Stimulated activated CD4-positive, alpha-beta T cell treated with anti-CD3 and anti-CD28 coated beads, Interleukin-2, amount 100 ng/mL, for 24 hours (primary cell): ENCODE results near the gene TECPR2.

Experiments used
- DNase-seq, 2 donors: peaks; one replicate each; pipeline ENCODE4 v3.0.0-alpha.2; 2020

TECPR2 gene

DNA sequence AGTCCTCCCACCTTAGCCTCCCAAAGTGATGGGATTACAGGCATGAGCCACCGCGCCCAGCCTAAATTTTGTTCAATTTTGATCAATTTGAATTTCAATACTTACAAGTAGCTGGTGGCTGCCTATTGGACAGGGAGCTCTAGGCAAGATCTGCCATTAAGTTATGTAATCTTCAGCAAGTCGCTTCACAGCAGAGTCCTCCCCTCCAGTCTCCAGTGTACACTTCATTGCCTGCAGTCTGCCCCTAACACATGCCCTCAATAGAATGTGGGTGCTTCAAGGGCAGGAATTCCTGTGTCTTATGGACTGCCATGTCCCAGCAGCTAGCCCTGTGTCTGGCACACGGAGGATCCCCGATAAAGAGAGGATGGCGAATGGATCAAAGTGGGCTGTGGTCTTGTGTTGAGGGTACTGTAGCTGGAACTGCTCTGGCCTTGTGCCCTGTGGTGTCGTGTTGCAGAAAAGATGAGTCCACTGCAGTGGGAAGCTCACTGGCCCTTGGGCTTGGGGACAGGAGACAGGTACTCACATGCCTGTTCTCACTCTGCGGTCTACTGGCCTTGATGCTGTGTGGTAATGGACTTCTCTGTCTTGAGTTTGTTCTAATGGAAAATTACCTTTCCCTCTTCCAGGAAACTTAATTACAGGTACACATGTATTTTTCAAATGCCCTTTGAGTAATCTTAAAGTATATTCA lies 67.6 kb downstream of the TECPR2 start:
- DNase-seq = no peak

GRCh38 chr14:102431751-102432150 lies 69.0 kb downstream of the TECPR2 start:
- DNase-seq = no peak

DNA sequence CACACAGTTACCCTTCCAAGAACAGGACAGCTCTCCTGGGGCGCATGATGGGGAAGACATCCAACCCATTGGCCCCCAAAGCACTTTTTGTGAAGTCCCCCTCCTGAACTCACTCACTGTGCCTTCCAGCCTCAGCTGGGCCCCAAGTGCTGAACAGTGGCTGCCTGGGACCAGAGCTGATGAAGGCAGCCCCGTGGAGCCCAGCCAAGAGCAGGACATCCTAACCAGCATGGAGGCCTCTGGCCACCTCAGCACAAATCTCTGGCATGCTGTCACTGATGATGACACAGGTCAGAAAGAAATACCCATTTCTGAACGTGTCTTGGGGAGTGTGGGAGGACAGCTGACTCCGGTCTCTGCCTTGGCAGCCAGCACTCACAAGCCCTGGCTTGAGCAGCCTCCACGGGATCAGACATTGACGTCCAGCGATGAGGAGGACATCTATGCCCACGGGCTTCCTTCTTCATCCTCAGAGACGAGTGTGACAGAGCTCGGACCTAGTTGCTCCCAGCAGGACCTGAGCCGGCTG lies 72.0 kb downstream of the TECPR2 start:
- DNase-seq = no peak

- DNase-seq = peak; percentile 71 to 80
Observed at GRCh38 chr14:102437997-102438915, 75.5 kb downstream of the TECPR2 start.

DNA sequence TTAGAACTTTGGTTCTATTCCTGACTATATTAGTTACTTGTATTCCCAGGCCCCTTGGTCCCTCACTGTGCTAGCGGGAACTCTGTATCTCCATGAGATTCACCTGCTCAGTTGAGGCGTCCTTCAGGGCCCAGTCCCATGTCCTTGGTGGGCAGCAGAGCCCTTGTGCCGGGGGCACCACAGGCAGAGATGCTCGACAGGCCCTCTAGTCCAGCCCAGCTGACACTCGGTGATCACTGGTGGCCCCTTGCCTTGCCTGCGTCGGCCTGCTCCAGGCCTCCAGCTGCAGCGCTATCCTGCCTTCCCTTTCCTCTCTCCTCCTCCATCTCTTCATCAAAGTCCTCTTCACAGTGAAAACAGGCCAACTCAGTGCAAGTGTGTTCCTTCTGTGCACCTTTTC lies 76.8 kb downstream of the TECPR2 start:
- DNase-seq = no peak

GRCh38 chr14:102440392-102440791 lies 77.7 kb downstream of the TECPR2 start:
- no peak for DNase-seq

DNA sequence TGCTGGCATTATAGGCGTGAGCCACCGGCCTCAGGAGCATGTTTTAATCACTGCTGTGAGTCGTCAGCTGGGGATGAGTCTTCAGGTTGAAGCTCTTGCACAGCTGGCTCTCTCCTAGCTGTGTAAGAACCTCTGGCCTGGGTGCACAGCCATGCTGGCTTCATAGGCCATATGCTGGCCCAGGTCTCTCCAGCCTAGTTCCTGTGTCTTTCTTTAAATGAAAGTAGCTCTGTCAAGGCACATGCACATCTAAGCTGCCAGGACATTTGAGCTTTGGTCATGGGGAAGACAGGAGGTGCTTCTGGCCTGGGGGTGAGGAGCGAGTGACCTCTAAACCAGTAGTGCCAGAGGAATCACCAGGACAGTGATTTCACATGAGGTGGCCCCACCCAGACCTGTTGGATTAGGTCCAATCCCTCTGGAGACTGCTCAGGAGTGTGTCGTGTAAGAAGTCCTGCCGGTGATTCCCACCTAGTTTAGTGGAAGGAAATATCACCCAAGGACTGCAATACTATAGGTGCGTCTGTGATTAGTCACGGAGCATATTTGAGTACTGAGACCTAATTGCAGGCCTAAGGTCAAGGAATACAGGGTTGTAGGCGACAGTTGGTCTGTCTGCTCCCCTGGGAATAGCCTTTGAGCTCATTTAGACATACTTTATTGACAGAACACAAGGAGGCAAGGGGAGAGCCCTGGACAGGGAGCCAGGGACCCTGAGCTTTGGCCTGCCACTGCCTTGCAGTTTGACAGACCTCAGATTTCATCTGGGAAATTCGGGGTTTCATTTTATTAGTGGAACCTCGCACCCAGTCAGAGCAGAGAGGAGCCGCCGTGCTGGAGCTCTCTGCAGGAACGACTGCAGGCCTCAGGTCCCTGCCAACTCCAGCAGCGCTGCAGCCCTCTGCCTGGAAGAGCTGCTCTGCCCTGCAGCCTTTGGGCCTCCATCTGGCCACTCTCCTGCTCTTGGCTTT lies 79.8 kb downstream of the TECPR2 start:
- no peak for DNase-seq

DNA sequence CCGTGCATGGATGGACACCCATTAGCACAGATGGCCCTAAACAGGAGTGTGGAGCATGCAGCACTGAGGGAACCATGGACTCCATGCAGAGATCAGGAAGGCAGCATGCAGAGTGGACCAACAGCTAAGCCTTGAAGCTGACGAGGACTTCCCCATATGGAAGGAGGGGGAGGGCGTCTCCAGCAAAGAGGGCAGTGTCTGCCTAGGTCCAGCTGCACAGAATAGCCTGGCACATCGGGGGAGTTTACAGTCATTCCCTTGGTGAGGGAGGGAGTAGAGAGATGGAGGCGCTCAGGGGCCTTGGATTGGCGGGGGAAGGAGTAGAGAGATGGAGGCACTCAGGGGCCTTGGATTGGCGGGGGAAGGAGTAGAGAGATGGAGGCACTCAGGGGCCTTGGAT lies 82.3 kb downstream of the TECPR2 start:
- DNase-seq = no peak

DNA sequence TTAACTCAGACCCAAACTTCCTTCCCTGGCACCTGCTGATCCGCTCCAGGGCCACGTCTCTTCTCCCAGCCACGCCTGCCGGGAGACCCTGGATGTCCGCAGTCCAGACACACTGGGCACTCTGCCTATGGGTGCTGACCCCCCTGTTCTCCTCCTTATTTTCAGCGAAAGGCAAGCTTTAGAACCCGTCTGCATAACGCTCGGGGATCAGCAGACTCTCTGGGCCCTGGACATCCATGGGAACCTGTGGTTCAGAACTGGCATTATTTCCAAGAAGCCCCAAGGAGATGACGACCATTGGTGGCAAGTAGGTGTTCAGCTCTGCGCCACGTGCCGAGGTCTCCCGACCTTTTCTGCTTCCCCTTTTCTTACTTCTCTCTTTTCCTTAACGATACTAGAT lies 82.9 kb downstream of the TECPR2 start:
- no peak for DNase-seq

- no peak for DNase-seq
Observed at GRCh38 chr14:102450206-102451063, 87.7 kb downstream of the TECPR2 start.

- no peak for DNase-seq
Observed at GRCh38 chr14:102451064-102451352, 88.3 kb downstream of the TECPR2 start.

GRCh38 chr14:102452302-102452701 lies 89.6 kb downstream of the TECPR2 start:
- no peak for DNase-seq

GRCh38 chr14:102454711-102455110 lies 92.0 kb downstream of the TECPR2 start:
- no peak for DNase-seq

GRCh38 chr14:102457509-102457908 lies 94.8 kb downstream of the TECPR2 start:
- no peak for DNase-seq

GRCh38 chr14:102461490-102462338 lies 99.0 kb downstream of the TECPR2 start:
- no peak for DNase-seq

DNA sequence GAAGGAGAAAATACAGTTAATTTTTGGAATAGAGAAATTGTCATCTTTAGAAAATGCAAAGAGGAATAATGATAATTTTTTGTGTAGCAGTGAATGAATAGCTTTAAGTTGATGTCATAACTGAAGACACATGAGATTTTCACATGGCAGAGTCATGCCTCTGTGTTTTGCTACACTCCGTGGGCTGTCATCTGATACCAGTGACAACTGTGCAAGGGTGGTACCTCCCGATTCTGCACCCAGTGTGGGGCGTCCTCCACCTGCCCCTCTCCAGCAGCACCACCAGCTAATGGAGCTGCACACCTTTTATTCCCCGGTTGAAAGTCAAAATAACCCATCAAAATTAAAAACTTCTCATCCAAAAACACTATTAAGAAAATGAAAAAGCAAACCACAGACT lies 99.7 kb downstream of the TECPR2 start:
- no peak for DNase-seq

DNA sequence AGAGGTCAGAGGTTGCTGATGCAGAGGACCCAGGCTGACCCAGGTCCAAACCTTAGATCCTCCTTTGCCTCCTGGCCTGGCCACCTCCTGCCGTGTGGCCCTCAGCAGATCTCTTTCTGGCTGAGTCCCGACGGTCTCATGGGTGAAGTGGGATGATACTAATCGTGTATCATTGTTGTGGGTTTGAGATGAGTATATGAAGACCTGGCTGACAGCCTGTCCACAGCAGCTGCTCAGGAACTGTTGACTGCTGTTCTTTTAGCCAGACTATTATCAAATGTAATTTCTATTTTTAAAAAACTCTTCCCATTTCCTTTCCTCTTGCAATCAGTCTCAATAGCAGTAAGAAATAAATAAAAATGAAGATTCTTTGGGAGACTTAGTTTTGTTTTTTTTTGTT lies 101.3 kb downstream of the TECPR2 start:
- DNase-seq = no peak

DNA sequence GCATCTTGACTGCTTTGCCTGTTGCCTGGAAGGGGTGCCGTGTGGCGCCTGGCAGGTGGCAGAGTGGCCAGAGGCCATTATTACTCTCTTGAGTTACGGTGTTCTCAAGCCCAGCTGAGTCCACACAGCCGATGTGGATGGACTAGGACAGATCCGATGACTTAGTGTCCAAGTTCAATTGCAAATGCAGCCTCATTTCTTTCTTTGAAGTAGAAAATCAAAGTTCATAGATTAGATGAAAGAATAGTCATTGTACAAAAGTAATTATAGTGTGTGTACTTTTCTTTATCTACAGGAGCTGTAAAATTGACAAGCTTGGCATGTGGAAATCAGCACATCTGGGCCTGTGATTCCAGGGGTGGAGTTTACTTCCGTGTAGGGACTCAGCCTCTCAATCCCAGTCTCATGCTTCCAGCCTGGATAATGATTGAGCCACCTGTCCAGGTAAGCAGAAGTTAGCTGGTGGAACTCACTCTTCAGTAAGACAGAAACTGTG lies 102.2 kb downstream of the TECPR2 start:
- no peak for DNase-seq

DNA sequence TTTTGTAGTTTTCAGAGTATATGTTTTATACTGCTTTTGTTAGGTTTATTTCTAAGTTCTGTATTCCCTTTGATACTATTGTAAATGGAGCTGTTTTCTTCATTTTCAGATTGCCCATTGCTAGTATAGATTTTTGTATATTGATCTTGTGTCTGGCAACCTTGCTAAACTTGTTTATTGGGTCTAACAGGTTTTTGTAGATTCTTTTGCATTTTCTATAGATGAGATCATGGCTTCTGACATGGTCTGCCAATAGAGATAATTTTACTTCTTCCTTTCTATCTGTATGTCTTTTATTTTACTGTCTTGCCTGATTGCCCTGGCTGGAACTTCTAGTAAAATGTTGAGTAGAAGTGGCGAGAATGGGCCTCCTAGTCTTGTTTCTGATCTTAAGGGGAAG lies 106.5 kb downstream of the TECPR2 start:
- DNase-seq = no peak

DNA sequence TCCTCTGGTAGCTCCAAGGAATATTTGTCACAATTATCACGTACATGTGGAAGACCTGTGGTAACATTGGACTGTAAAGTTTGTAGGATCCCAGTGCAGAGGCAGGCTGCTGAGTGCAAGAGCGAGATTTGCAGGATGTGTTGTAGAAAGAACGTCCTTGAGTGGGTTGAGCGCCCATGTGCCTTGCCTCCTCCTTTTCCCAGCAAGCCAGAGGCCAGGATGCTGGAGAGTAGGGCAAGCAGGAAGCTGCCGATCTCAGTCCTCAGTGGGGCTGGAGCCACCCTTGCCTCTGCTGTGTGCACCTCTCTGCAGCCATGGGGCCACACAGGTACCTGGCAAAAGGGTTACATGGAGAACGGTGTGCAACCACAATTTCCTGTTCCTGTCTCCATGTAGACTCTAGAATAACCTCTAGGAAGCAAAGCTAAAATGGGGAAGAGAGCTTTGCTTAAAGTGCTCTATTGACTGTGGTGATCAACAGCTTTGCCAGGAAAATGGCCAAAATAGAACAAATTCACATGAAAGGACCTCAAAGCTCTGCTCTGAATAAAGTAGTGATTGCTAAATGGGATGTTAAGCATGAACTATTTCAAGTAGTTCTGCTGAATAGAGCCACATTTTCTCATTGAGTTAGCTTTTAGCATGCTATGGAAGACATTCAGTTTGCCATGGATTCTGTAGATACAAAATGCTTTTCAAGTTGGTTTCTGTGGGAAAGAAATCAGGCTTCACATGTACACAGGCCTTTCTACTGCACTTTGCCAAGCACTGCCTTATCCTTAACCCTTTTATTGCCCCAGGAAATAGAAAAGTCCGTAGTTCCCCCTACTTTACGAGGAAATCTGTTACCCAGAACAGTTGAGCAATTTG lies 109.4 kb downstream of the TECPR2 start:
- DNase-seq = no peak
